ENCODE data around the gene ZBTB7B. TPM values are rescaled to one million over a fixed set of nuclear protein-coding genes. Genes with fewer than 3 reads are reported as not detected.

ZBTB7B gene
- total RNA-seq, 2 donors from 2014 or later, result 35.3 to 66.3 TPM

GRCh38 chr1:155063550-155064110 lies 61.0 kb downstream of the ZBTB7B start, which contains the start of gene EFNA4:
Gene EFNA4, plus strand, starts transcription at chr1:155063740. Its CDS starts 84 bp downstream, at chr1:155063824.
- TF ChIP-seq, protein P1, sequence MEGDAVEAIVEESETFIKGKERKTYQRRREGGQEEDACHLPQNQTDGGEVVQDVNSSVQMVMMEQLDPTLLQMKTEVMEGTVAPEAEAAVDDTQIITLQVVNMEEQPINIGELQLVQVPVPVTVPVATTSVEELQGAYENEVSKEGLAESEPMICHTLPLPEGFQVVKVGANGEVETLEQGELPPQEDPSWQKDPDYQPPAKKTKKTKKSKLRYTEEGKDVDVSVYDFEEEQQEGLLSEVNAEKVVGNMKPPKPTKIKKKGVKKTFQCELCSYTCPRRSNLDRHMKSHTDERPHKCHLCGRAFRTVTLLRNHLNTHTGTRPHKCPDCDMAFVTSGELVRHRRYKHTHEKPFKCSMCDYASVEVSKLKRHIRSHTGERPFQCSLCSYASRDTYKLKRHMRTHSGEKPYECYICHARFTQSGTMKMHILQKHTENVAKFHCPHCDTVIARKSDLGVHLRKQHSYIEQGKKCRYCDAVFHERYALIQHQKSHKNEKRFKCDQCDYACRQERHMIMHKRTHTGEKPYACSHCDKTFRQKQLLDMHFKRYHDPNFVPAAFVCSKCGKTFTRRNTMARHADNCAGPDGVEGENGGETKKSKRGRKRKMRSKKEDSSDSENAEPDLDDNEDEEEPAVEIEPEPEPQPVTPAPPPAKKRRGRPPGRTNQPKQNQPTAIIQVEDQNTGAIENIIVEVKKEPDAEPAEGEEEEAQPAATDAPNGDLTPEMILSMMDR (IDR thresholded peaks at IDR 0.05), result no peak
- no peaks in the 10 kb centered on the region for H3K27me3 ChIP-seq (replicated peaks; ENCODE audit: insufficient read depth)
- H3K4me3 ChIP-seq, result peak within 1 kb of the TSS; percentile 96
- H3K4me1 ChIP-seq (ENCODE audit: control insufficient read depth in 1 of 2, low read depth in 2 of 2), result peaks cover 18 to 35% of the 10 kb centered on the region in 2 donors
- H3K27ac ChIP-seq, result peak within 1 kb of the TSS in 1 of 2 donors; percentile 17
- no peaks in the 10 kb centered on the region for H3K9me3 ChIP-seq
- no peak for DNase-seq (ENCODE audit: low spot score)
- ATAC-seq (ENCODE audit: insufficient number of reproducible peaks, low FRiP score, low read depth), result peak; percentile 60
- peaks cover 5% of the 10 kb centered on the region for H3K36me3 ChIP-seq

- TF ChIP-seq, protein P1 (IDR thresholded peaks at IDR 0.05), result no peak
Observed at GRCh38 chr1:155064111-155064831, 61.7 kb downstream of the ZBTB7B start.

GRCh38 chr1:155064832-155065429 lies 62.3 kb downstream of the ZBTB7B start:
- no peak overlapping the region for H3K27ac ChIP-seq
- TF ChIP-seq, protein P1 (IDR thresholded peaks at IDR 0.05), result no peak
- no peaks in the 10 kb centered on the region for H3K9me3 ChIP-seq
- peaks cover 4% of the 10 kb centered on the region for H3K36me3 ChIP-seq
- H3K27me3 ChIP-seq (replicated peaks; ENCODE audit: insufficient read depth), result no peaks in the 10 kb centered on the region
- H3K4me1 ChIP-seq (ENCODE audit: control insufficient read depth in 1 of 2, low read depth in 2 of 2), result peaks cover 18 to 35% of the 10 kb centered on the region in 2 donors
- no peak for DNase-seq (ENCODE audit: low spot score)
- ATAC-seq (ENCODE audit: insufficient number of reproducible peaks, low FRiP score, low read depth), result no peak
- no peak overlapping the region for H3K4me3 ChIP-seq

More at GRCh38 chr1:155064111-155064831, 61.7 kb downstream of the ZBTB7B start:
- peak overlapping the region; percentile 96 for H3K4me3 ChIP-seq
- peaks cover 4% of the 10 kb centered on the region for H3K36me3 ChIP-seq
- H3K9me3 ChIP-seq, result no peaks in the 10 kb centered on the region
- no peak for ATAC-seq (ENCODE audit: insufficient number of reproducible peaks, low FRiP score, low read depth)
- no peaks in the 10 kb centered on the region for H3K27me3 ChIP-seq (replicated peaks; ENCODE audit: insufficient read depth)
- peaks cover 18 to 35% of the 10 kb centered on the region in 2 donors for H3K4me1 ChIP-seq (ENCODE audit: control insufficient read depth in 1 of 2, low read depth in 2 of 2)
- no peak overlapping the region for H3K27ac ChIP-seq
- no peak for DNase-seq (ENCODE audit: low spot score)

DNA sequence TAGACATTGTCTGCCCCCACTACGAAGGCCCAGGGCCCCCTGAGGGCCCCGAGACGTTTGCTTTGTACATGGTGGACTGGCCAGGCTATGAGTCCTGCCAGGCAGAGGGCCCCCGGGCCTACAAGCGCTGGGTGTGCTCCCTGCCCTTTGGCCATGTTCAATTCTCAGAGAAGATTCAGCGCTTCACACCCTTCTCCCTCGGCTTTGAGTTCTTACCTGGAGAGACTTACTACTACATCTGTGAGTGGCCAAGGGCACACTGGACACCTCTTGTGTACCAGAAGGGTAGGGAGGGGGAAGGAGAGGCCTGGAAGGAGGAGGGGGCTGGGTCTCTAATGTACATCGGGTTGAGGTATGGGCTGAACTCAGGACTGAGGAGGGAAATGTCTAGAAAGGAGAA lies 64.2 kb downstream of the ZBTB7B start:
- Histone ChIP-seq H3K9me3 (no peaks in the 10 kb centered on the region), H3K4me3 (no peak overlapping the region), H3K36me3 (no peaks in the 10 kb centered on the region), H3K27me3 (replicated peaks; ENCODE audit: insufficient read depth) (no peaks in the 10 kb centered on the region), H3K27ac (no peak overlapping the region), H3K4me1 (ENCODE audit: control insufficient read depth in 1 of 2, low read depth in 2 of 2) (peaks cover 20 to 40% of the 10 kb centered on the region in 2 donors)
- TF ChIP-seq, protein P1 (IDR thresholded peaks at IDR 0.05), result no peak
- no peak for DNase-seq (ENCODE audit: low spot score)
- no peak for ATAC-seq (ENCODE audit: insufficient number of reproducible peaks, low FRiP score, low read depth)

Other genes starting within 250 kb of the ZBTB7B start
- 1 to 10 TPM in 1 of 2 donors, under 1 TPM in 1; 0.95 to 1.8 TPM for gene KCNN3, start 132.5 kb upstream of the ZBTB7B start, total RNA-seq
- 10 to 100 TPM in 1 of 2 donors, 1 to 10 TPM in 1; 9.7 to 13.8 TPM for gene PMVK, start 66.1 kb upstream of the ZBTB7B start, total RNA-seq
- gene PBXIP1, start 46.7 kb upstream of the ZBTB7B start, total RNA-seq, result 100 to 1,000 TPM; 185 to 227 TPM
- gene PYGO2, start 41.0 kb upstream of the ZBTB7B start, total RNA-seq, result 10 to 100 TPM; 17.8 to 21.4 TPM
- 100 to 1,000 TPM; 129 to 174 TPM for gene SHC1, start 32.1 kb upstream of the ZBTB7B start, total RNA-seq
- gene CKS1B, start 28.1 kb upstream of the ZBTB7B start, total RNA-seq, result 10 to 100 TPM; 13.5 to 23.7 TPM
- gene FLAD1, start 19.5 kb upstream of the ZBTB7B start, total RNA-seq, result 10 to 100 TPM; 23.8 to 27.2 TPM
- not detected for gene LENEP, start 9.2 kb upstream of the ZBTB7B start, total RNA-seq
- gene DCST2, start 31.0 kb downstream of the ZBTB7B start, total RNA-seq, result under 1 TPM in 1 of 2 donors, not detected in 1; 0.42 TPM
- gene DCST1, start 31.0 kb downstream of the ZBTB7B start, total RNA-seq, result not detected
- 100 to 1,000 TPM; 119 to 144 TPM for gene ADAM15, start 48.5 kb downstream of the ZBTB7B start, total RNA-seq
- gene EFNA4, start 60.9 kb downstream of the ZBTB7B start, total RNA-seq, result 1 to 10 TPM; 1.9 to 2.8 TPM
- gene EFNA3, start 76.0 kb downstream of the ZBTB7B start, total RNA-seq, result 1 to 10 TPM; 1.5 to 3.2 TPM
- gene EFNA1, start 125.1 kb downstream of the ZBTB7B start, total RNA-seq, result 10 to 100 TPM in 1 of 2 donors, 1 to 10 TPM in 1; 4.6 to 15.4 TPM
- gene SLC50A1, start 133.1 kb downstream of the ZBTB7B start, total RNA-seq, result 10 to 100 TPM; 13.0 to 22.2 TPM
- 10 to 100 TPM; 28.8 to 68.6 TPM for gene DPM3, start 137.7 kb downstream of the ZBTB7B start, total RNA-seq
- gene KRTCAP2, start 170.5 kb downstream of the ZBTB7B start, total RNA-seq, result 100 to 1,000 TPM; 106 to 112 TPM
- gene TRIM46, start 171.0 kb downstream of the ZBTB7B start, total RNA-seq, result 1 to 10 TPM; 2.7 to 5.8 TPM
- 10 to 100 TPM; 45.3 to 81.6 TPM for gene THBS3, start 205.1 kb downstream of the ZBTB7B start, total RNA-seq
- gene MTX1, start 205.9 kb downstream of the ZBTB7B start, total RNA-seq, result 10 to 100 TPM; 21.7 to 22.9 TPM